Liver (tissue), 3 donors: ENCODE data around the gene IL6.

Source experiments
- ATF3 ChIP-seq: IDR thresholded peaks from 2 replicates; pipeline ENCODE4 v1.6.1; 2016; ENCODE audit warnings: antibody characterized with exemption
- CTCF ChIP-seq: fragments of 150-350 bp; IDR thresholded peaks from 2 replicates; pipeline ENCODE4 v1.5.1; 2017; ENCODE audit warnings: improper control_type of control experiment, low read depth, low read length; ENCODE audit not compliant: missing input control
- EGR1 ChIP-seq, 2 donors: IDR thresholded peaks; 2 replicates each; pipeline ENCODE4 v1.6.1; 2016 to 2018; ENCODE audit warnings: antibody characterized with exemption in 2 of 2, low read depth in 2 of 2
- GABPA ChIP-seq, 2 donors: IDR thresholded peaks in 1 of 2; conservative IDR thresholded peaks in 1 of 2; 2 replicates each; pipeline ENCODE4 v1.6.1; 2016; ENCODE audit warnings: antibody characterized with exemption in 2 of 2, mild to moderate bottlenecking in 1 of 2, moderate library complexity in 1 of 2
- HNF4A ChIP-seq, 2 donors: conservative IDR thresholded peaks; 2 replicates each; pipeline ENCODE4 v1.6.1; 2016; ENCODE audit warnings: antibody characterized with exemption in 2 of 2, mild to moderate bottlenecking in 2 of 2
- JUND ChIP-seq, 2 donors: IDR thresholded peaks; 2 replicates each; pipeline ENCODE4 v1.6.1; 2016; ENCODE audit warnings: antibody characterized with exemption in 2 of 2
- MAX ChIP-seq: IDR thresholded peaks from 2 replicates; pipeline ENCODE4 v1.6.1; 2016; ENCODE audit warnings: antibody characterized with exemption
- REST ChIP-seq: IDR thresholded peaks from 2 replicates; pipeline ENCODE4 v1.6.1; 2016; ENCODE audit warnings: antibody characterized with exemption, mild to moderate bottlenecking
- RXRA ChIP-seq, 2 donors: IDR thresholded peaks; 2 replicates each; pipeline ENCODE4 v1.6.1; 2017 to 2018; ENCODE audit warnings: antibody characterized with exemption in 2 of 2, mild to moderate bottlenecking in 1 of 2
- SP1 ChIP-seq: IDR thresholded peaks from 2 replicates; pipeline ENCODE4 v1.6.1; 2018; ENCODE audit warnings: antibody characterized with exemption, mild to moderate bottlenecking
- TAF1 ChIP-seq: conservative IDR thresholded peaks from 2 replicates; pipeline ENCODE4 v1.6.1; 2016; ENCODE audit warnings: antibody characterized with exemption, mild to moderate bottlenecking
- YY1 ChIP-seq: IDR thresholded peaks from 2 replicates; pipeline ENCODE4 v1.6.1; 2016; ENCODE audit warnings: antibody characterized with exemption, mild to moderate bottlenecking
- ZBTB33 ChIP-seq: IDR thresholded peaks from 2 replicates; pipeline ENCODE4 v1.6.1; 2016; ENCODE audit warnings: antibody characterized with exemption
- donor health status: healthy.
- donor health status: healthy.

- TF ChIP-seq CTCF, result no peak
- TF ChIP-seq JUND (IDR thresholded peaks at IDR 0.05), result no peak
- no peak for TF ChIP-seq TAF1
- no peak for TF ChIP-seq HNF4A (conservative IDR thresholded peaks at IDR 0.05)
- TF ChIP-seq REST, result no peak
- TF ChIP-seq ATF3, result no peak
- TF ChIP-seq SP1, result no peak
- no peak for TF ChIP-seq MAX
- TF ChIP-seq YY1, result no peak
- no peak for TF ChIP-seq EGR1 (IDR thresholded peaks at IDR 0.05; ENCODE audit: low read depth in 2 of 2)
- TF ChIP-seq ZBTB33, result no peak
- TF ChIP-seq RXRA (IDR thresholded peaks at IDR 0.05), result no peak
- TF ChIP-seq GABPA (IDR thresholded peaks at IDR 0.05 in 1 of 2, conservative IDR thresholded peaks at IDR 0.05 in 1 of 2), result no peak
Measured at GRCh38 chr7:22702516-22702915, 24.5 kb upstream of the IL6 start.
